MM.1S (cell line): ENCODE measurements around the gene SRP54.

Source experiments
- DNase-seq: peaks from one replicate; pipeline ENCODE4 v3.0.0-alpha.2; 2015
- H2AFZ ChIP-seq: fragments of 300-600 bp; sonication (generic); 2 replicates; pipeline ENCODE4 v1.6.0; 2016; ENCODE audit warnings: antibody characterized with exemption, low read length
- H3F3A ChIP-seq: fragments of 300-600 bp; sonication (generic); 2 replicates; pipeline ENCODE4 v1.6.1; 2016; ENCODE audit warnings: mild to moderate bottlenecking, antibody characterized with exemption, low read length, moderate library complexity, mixed read lengths; ENCODE audit not compliant: insufficient read depth
- H3K27ac ChIP-seq: fragments of 300-600 bp; sonication (generic); 2 replicates; pipeline ENCODE4 v1.5.1; 2016; ENCODE audit warnings: mild to moderate bottlenecking, low read length
- H3K27me3 ChIP-seq: fragments of 300-600 bp; sonication (generic); replicated peaks from 2 replicates; pipeline ENCODE4 v1.6.0; 2016; ENCODE audit warnings: low read length; ENCODE audit not compliant: insufficient read depth
- H3K36me3 ChIP-seq: fragments of 300-600 bp; sonication (generic); replicated peaks from 2 replicates; pipeline ENCODE4 v1.6.1; 2016; ENCODE audit warnings: mild to moderate bottlenecking, low read length, mixed read lengths; ENCODE audit not compliant: insufficient read depth
- H3K4me1 ChIP-seq: fragments of 300-600 bp; sonication (generic); 2 replicates; pipeline ENCODE4 v1.6.1; 2016; ENCODE audit warnings: low read length, mixed read lengths
- H3K4me2 ChIP-seq: fragments of 300-600 bp; sonication (generic); 2 replicates; pipeline ENCODE4 v1.6.0; 2016; ENCODE audit warnings: low read depth, low read length
- H3K4me3 ChIP-seq: fragments of 300-600 bp; sonication (generic); 2 replicates; pipeline ENCODE4 v1.5.1; 2016; ENCODE audit warnings: low read length, mixed read lengths
- H3K79me2 ChIP-seq: fragments of 300-600 bp; sonication (generic); 2 replicates; pipeline ENCODE4 v1.6.1; 2016; ENCODE audit warnings: mixed run types, low read length, mixed read lengths
- H3K9ac ChIP-seq: fragments of 300-600 bp; sonication (generic); 2 replicates; pipeline ENCODE4 v1.6.1; 2016; ENCODE audit warnings: low read length, mixed read lengths
- H3K9me2 ChIP-seq: fragments of 300-600 bp; sonication (generic); replicated peaks from 2 replicates; pipeline ENCODE4 v1.6.1; 2016; ENCODE audit warnings: mild to moderate bottlenecking, low read length, mixed read lengths; ENCODE audit not compliant: insufficient read depth
- H3K9me3 ChIP-seq: fragments of 300-600 bp; sonication (generic); replicated peaks from 2 replicates; pipeline ENCODE4 v1.6.1; 2016; ENCODE audit warnings: mild to moderate bottlenecking, low read length, mixed read lengths; ENCODE audit not compliant: insufficient read depth
- H4K20me1 ChIP-seq: fragments of 300-600 bp; sonication (generic); 2 replicates; pipeline ENCODE4 v1.6.1; 2016; ENCODE audit warnings: mild to moderate bottlenecking, low read length, moderate library complexity, mixed read lengths; ENCODE audit not compliant: insufficient read depth
- EZH2 ChIP-seq: fragments of 300-600 bp; sonication (generic); optimal IDR thresholded peaks from 2 replicates; pipeline ENCODE3; 2017; ENCODE audit warnings: low read depth, mild to moderate bottlenecking, antibody characterized with exemption, low read length, mixed read lengths
- EZH2phosphoT487 ChIP-seq: fragments of 300-600 bp; sonication (generic); IDR thresholded peaks from 2 replicates; pipeline ENCODE4 v1.6.1; 2018; ENCODE audit warnings: antibody characterized with exemption, low read length
- TF ChIP-seq, protein P1 (sequence below): fragments of 300-600 bp; sonication (generic); IDR thresholded peaks from 2 replicates; pipeline ENCODE4 v1.5.1; 2016; ENCODE audit warnings: antibody characterized with exemption, low read length, mixed read lengths

The SRP54 gene

DNA sequence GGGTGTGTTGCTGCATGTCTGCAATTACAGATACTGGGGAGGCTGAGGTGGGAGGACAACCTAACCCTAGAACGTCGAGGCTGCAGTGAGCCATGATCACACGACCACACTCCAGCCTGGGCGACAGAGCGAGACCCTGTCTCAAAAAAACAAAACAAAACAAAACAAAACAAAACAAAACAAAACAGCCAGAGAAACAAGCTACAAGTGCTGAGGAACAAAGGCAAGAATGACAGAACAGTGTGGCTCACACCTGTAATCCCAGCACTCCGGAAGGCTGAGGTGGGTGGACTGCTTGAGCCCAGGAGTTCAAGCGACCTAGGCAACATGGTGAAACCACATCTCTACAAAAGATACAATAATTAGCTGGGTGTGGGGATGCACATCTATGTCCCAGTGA is 38.0 kb upstream of the SRP54 start:
- Histone ChIP-seq H3K4me3 (no peak overlapping the region), H3K27ac (no peak overlapping the region), H3K9ac (no peak overlapping the region), H3K36me3 (no peaks in the 10 kb centered on the region), H3K4me1 (no peaks in the 10 kb centered on the region), H3F3A (no peaks in the 10 kb centered on the region), H4K20me1 (no peaks in the 10 kb centered on the region), H3K4me2 (no peak overlapping the region), H3K27me3 (no peaks in the 10 kb centered on the region), H2AFZ (no peak overlapping the region), H3K9me3 (no peaks in the 10 kb centered on the region), H3K9me2 (no peaks in the 10 kb centered on the region), H3K79me2 (no peaks in the 10 kb centered on the region)
- DNase-seq, result no peak
- TF ChIP-seq EZH2 (no peak), EZH2phosphoT487 (no peak)
- TF ChIP-seq, protein P1, sequence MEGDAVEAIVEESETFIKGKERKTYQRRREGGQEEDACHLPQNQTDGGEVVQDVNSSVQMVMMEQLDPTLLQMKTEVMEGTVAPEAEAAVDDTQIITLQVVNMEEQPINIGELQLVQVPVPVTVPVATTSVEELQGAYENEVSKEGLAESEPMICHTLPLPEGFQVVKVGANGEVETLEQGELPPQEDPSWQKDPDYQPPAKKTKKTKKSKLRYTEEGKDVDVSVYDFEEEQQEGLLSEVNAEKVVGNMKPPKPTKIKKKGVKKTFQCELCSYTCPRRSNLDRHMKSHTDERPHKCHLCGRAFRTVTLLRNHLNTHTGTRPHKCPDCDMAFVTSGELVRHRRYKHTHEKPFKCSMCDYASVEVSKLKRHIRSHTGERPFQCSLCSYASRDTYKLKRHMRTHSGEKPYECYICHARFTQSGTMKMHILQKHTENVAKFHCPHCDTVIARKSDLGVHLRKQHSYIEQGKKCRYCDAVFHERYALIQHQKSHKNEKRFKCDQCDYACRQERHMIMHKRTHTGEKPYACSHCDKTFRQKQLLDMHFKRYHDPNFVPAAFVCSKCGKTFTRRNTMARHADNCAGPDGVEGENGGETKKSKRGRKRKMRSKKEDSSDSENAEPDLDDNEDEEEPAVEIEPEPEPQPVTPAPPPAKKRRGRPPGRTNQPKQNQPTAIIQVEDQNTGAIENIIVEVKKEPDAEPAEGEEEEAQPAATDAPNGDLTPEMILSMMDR, result no peak

DNA sequence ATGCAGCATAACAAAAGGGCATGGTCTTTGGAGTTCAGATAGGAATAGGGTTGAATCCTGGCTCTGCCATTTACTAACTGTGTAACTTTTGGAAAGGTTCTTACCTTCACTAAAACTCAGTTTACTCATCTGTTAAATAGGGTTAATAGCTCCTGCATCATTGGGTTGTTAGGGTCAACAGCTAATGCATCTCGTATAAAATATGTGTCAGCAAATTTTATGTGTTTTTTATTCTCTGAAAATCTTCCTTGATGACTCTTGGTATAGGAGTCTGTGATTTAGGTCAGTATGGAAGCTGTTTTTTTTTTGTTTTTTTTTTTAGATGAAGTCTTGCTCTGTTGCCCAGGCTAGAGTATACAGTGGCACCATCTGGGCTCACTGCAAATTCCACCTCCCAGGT is 36.1 kb upstream of the SRP54 start:
- no peak overlapping the region for H3K4me2 ChIP-seq
- H2AFZ ChIP-seq, result no peak overlapping the region
- no peak for DNase-seq
- H3K9me3 ChIP-seq, result no peaks in the 10 kb centered on the region
- no peak overlapping the region for H3K27ac ChIP-seq
- H3K9me2 ChIP-seq, result no peaks in the 10 kb centered on the region
- no peaks in the 10 kb centered on the region for H3K27me3 ChIP-seq
- H3F3A ChIP-seq, result no peaks in the 10 kb centered on the region
- no peak overlapping the region for H3K9ac ChIP-seq
- TF ChIP-seq, protein P1, result no peak
- no peak for TF ChIP-seq EZH2phosphoT487
- no peaks in the 10 kb centered on the region for H4K20me1 ChIP-seq
- H3K4me1 ChIP-seq, result no peaks in the 10 kb centered on the region
- no peak overlapping the region for H3K4me3 ChIP-seq
- no peaks in the 10 kb centered on the region for H3K36me3 ChIP-seq
- H3K79me2 ChIP-seq, result no peaks in the 10 kb centered on the region

DNA sequence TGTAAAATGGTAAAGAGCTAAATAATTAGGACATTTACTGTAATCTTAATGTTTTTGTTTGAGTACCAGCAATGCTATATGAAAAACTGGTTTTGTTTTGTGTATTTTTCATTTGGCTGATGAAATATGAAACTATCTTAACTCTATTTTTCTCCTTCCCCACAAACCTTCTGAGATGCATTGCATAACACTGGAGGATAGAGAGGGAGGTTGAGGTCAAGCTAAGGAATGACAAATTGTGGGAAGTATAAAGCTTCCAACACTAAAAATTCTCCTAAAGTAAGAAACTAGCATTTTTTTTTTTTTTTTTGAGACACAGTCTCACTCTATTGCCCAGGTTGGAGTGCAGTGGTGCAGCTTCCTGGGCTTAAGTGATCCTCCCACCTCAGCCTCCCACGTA is 31.5 kb upstream of the SRP54 start:
- H3K4me2 ChIP-seq, result no peak overlapping the region
- H3K9me2 ChIP-seq, result no peaks in the 10 kb centered on the region
- DNase-seq, result no peak
- H3K4me1 ChIP-seq, result no peaks in the 10 kb centered on the region
- TF ChIP-seq EZH2, result no peak
- TF ChIP-seq, protein P1, result no peak
- TF ChIP-seq EZH2phosphoT487, result no peak
- no peaks in the 10 kb centered on the region for H3F3A ChIP-seq
- no peaks in the 10 kb centered on the region for H3K9me3 ChIP-seq
- no peaks in the 10 kb centered on the region for H3K36me3 ChIP-seq
- no peaks in the 10 kb centered on the region for H3K27me3 ChIP-seq
- H4K20me1 ChIP-seq, result no peaks in the 10 kb centered on the region
- no peak overlapping the region for H3K4me3 ChIP-seq
- H3K9ac ChIP-seq, result no peak overlapping the region
- H2AFZ ChIP-seq, result no peak overlapping the region
- H3K79me2 ChIP-seq, result no peaks in the 10 kb centered on the region
- no peak overlapping the region for H3K27ac ChIP-seq
